Glutamatergic neuron (in vitro differentiated cells): ENCODE data around the gene NBEA. TPM values are rescaled to one million over a fixed set of nuclear protein-coding genes. Genes with fewer than 3 reads are reported as not detected.

Experiments used
- DNase-seq: peaks from one replicate; pipeline ENCODE4 v3.0.0; 2022
- H3K27ac Mint-ChIP-seq: one replicate; pipeline ENCODE4 v1.8.0; 2020; ENCODE audit warnings: mild to moderate bottlenecking, mixed read lengths, inconsistent platforms; ENCODE audit not compliant: unreplicated experiment
- H3K27me3 Mint-ChIP-seq: one replicate; pipeline ENCODE4 v1.8.0; 2020; ENCODE audit warnings: mild to moderate bottlenecking, moderate library complexity, mixed read lengths, inconsistent platforms; ENCODE audit not compliant: unreplicated experiment
- H3K36me3 Mint-ChIP-seq: one replicate; pipeline ENCODE4 v1.8.0; 2020; ENCODE audit warnings: mild to moderate bottlenecking, mixed read lengths, inconsistent platforms; ENCODE audit not compliant: unreplicated experiment
- H3K4me1 Mint-ChIP-seq: one replicate; pipeline ENCODE4 v1.8.0; 2020; ENCODE audit warnings: mild to moderate bottlenecking, low read depth, mixed read lengths, inconsistent platforms; ENCODE audit not compliant: unreplicated experiment
- H3K4me3 Mint-ChIP-seq: one replicate; pipeline ENCODE4 v1.8.0; 2020; ENCODE audit warnings: mild to moderate bottlenecking, mixed read lengths, inconsistent platforms; ENCODE audit not compliant: unreplicated experiment
- H3K9me3 Mint-ChIP-seq: one replicate; pipeline ENCODE4 v1.8.0; 2020; ENCODE audit warnings: mild to moderate bottlenecking, moderate library complexity, mixed read lengths, inconsistent platforms; ENCODE audit not compliant: unreplicated experiment
- CTCF ChIP-seq: fragments of 200-600 bp; sonication (generic); IDR thresholded peaks from one replicate; pipeline ENCODE4 v1.5.0; 2021; ENCODE audit not compliant: partially characterized antibody, unreplicated experiment
- total RNA-seq: library from RNA; stranded (reverse); fragmentation: NEBNext Ultra II Directional; extraction: Animal tissue kit (Norgen Biotek cat#: 25700); gene quantifications from one replicate; pipeline ENCODE4 v1.2.1, GENCODE V29; 2021; ENCODE audit not compliant: unreplicated experiment

The NBEA gene
- total RNA-seq, 1 donor from 2014 or later: 48.3 TPM

- Mint-ChIP-seq H3K4me1 (peaks cover 30% of the 10 kb centered on the region), H3K36me3 (peaks cover 21% of the 10 kb centered on the region), H3K4me3 (peak overlapping the region; percentile 86), H3K27ac (peak overlapping the region; percentile 65), H3K9me3 (peaks cover 51% of the 10 kb centered on the region), H3K27me3 (peaks cover 37% of the 10 kb centered on the region)
- no peak for TF ChIP-seq CTCF
- DNase-seq: no peak
These were observed 531.7 kb downstream of the NBEA start for GRCh38 chr13:35473802-35474201.

GRCh38 chr13:35474496-35475211 is 532.6 kb downstream of the NBEA start:
- H3K4me1 Mint-ChIP-seq: peaks cover 37% of the 10 kb centered on the region
- peaks cover 51% of the 10 kb centered on the region for H3K9me3 Mint-ChIP-seq

DNA sequence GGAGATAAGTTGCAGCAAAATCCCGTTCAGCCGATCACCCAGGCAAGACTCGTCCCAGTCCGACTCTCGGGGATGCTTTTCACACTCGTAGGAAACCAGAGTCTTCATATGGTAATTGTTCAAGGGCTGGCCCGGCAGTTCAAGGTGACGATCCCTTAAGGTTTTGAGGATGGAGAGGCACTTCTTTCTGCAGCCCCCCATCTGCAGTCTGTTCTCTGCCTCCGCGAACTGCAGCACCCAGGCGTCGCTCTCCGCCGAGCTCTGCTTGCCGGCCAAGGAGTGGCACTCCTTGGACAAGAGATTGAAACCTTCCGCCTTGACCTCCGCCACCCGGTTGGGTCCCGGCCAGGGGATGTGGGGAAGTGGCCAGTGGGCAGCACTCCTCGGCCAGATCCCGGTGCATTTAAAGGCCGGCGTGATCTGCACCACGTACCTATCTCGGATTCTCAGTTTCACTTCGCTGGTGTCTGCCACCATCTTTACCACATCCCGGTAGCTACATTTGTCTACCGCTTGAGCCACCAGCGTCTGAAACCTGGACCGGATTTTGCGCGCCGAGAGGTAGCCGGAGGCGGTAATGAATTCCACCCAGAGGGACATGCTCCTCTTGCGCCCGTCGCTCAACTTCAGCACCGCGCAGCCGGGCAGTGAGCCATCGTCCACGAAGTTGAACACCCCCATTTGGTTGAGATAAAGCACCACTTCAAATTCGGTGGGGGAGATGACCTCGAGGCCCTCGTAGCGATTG is 533.3 kb downstream of the NBEA start:
- Mint-ChIP-seq H3K27ac (peak overlapping the region; percentile 99), H3K36me3 (peaks cover 21% of the 10 kb centered on the region), H3K9me3 (peaks cover 46% of the 10 kb centered on the region), H3K27me3 (peaks cover 36% of the 10 kb centered on the region), H3K4me1 (peaks cover 37% of the 10 kb centered on the region), H3K4me3 (peak overlapping the region; percentile 86)
- DNase-seq: peak; percentile 56
- TF ChIP-seq CTCF: no peak

More at GRCh38 chr13:35474496-35475211, 532.6 kb downstream of the NBEA start:
- peak overlapping the region; percentile 86 for H3K4me3 Mint-ChIP-seq
- peak overlapping the region; percentile 99 for H3K27ac Mint-ChIP-seq
- H3K36me3 Mint-ChIP-seq: peaks cover 21% of the 10 kb centered on the region
- DNase-seq: no peak
- peaks cover 37% of the 10 kb centered on the region for H3K27me3 Mint-ChIP-seq
- no peak for TF ChIP-seq CTCF

- Mint-ChIP-seq H3K36me3 (peaks cover 19% of the 10 kb centered on the region), H3K27me3 (peaks cover 34% of the 10 kb centered on the region), H3K27ac (peak within 1 kb of the TSS; percentile 99), H3K9me3 (peaks cover 42% of the 10 kb centered on the region), H3K4me3 (peak within 1 kb of the TSS; percentile 86), H3K4me1 (peaks cover 42% of the 10 kb centered on the region)
- TF ChIP-seq CTCF: no peak
- DNase-seq: peak; percentile 72
These were observed 534.2 kb downstream of the NBEA start, which contains the start of gene MAB21L1 for GRCh38 chr13:35475960-35476943. MAB21L1 (minus strand) TSS chr13:35476689; CDS start chr13:35476138, 551 bp downstream.
